ENCODE results near the gene TXNDC8. TPM values are rescaled to one million over a fixed set of nuclear protein-coding genes. Genes with fewer than 3 reads are reported as not detected.
A peak's percentile ranks its signal among the peaks of the same experiment; 100 is the strongest.

Gene TXNDC8
- total and polyA plus RNA-seq, 2 experiments from 2014 or later: not detected

GRCh38 chr9:110257097-110257841 lies 80.4 kb downstream of the TXNDC8 start:
- no peak for TF ChIP-seq CTCF (IDR thresholded peaks at IDR 0.05; ENCODE audit: low read depth, low read length)
- peak overlapping the region; percentile 85 for H3K27ac ChIP-seq

GRCh38 chr9:110256380-110257096 lies 81.1 kb downstream of the TXNDC8 start, which contains the start of gene TXN:
TXN (minus strand) TSS chr9:110256507; CDS start chr9:110256435, 72 bp downstream.
- H3K27me3 ChIP-seq: no peaks in the 10 kb centered on the region
- H3K27ac ChIP-seq: peak within 1 kb of the TSS; percentile 85
- DNase-seq (ENCODE audit: low read depth in 1 of 2, low spot score in 1 of 2): peak; percentile 91 to 93

More at GRCh38 chr9:110257097-110257841, 80.4 kb downstream of the TXNDC8 start:
- Histone ChIP-seq H3K4me1 (ENCODE audit: low read depth) (peaks cover 27% of the 10 kb centered on the region), H3K27me3 (no peaks in the 10 kb centered on the region), H3K36me3 (no peaks in the 10 kb centered on the region), H3K4me3 (peak overlapping the region; percentile 79), H3K9me3 (ENCODE audit: low read depth) (no peaks in the 10 kb centered on the region)
- DNase-seq (ENCODE audit: low read depth in 1 of 2, low spot score in 1 of 2): peak; percentile 30 to 92

GRCh38 chr9:110255463-110256379 lies 81.9 kb downstream of the TXNDC8 start:
- Histone ChIP-seq H3K9me3 (ENCODE audit: low read depth) (no peaks in the 10 kb centered on the region), H3K27ac (peak overlapping the region; percentile 59), H3K27me3 (no peaks in the 10 kb centered on the region), H3K36me3 (no peaks in the 10 kb centered on the region), H3K4me3 (peak overlapping the region; percentile 79), H3K4me1 (ENCODE audit: low read depth) (peaks cover 27% of the 10 kb centered on the region)
- DNase-seq (ENCODE audit: low read depth in 1 of 2, low spot score in 1 of 2): peak in 1 of 2 donors; percentile 28
- no peak for TF ChIP-seq CTCF (IDR thresholded peaks at IDR 0.05; ENCODE audit: low read depth, low read length)

More at GRCh38 chr9:110256380-110257096, 81.1 kb downstream of the TXNDC8 start, which contains the start of gene TXN:
- Histone ChIP-seq H3K4me1 (ENCODE audit: low read depth) (peaks cover 27% of the 10 kb centered on the region), H3K9me3 (ENCODE audit: low read depth) (no peaks in the 10 kb centered on the region), H3K36me3 (no peaks in the 10 kb centered on the region), H3K4me3 (peak within 1 kb of the TSS; percentile 79)
- no peak for TF ChIP-seq CTCF (IDR thresholded peaks at IDR 0.05; ENCODE audit: low read depth, low read length)

GRCh38 chr9:110255034-110255462 lies 82.6 kb downstream of the TXNDC8 start:
- H3K4me3 ChIP-seq: peak overlapping the region; percentile 79
- no peaks in the 10 kb centered on the region for H3K27me3 ChIP-seq
- TF ChIP-seq CTCF (IDR thresholded peaks at IDR 0.05; ENCODE audit: low read depth, low read length): no peak
- H3K27ac ChIP-seq: no peak overlapping the region
- DNase-seq (ENCODE audit: low read depth in 1 of 2, low spot score in 1 of 2): peak; percentile 26 to 49
- H3K9me3 ChIP-seq (ENCODE audit: low read depth): no peaks in the 10 kb centered on the region
- peaks cover 27% of the 10 kb centered on the region for H3K4me1 ChIP-seq (ENCODE audit: low read depth)
- peaks cover 6% of the 10 kb centered on the region for H3K36me3 ChIP-seq

- TF ChIP-seq CTCF (IDR thresholded peaks at IDR 0.05; ENCODE audit: low read depth, low read length): no peak
These were observed 83.2 kb downstream of the TXNDC8 start for GRCh38 chr9:110254500-110254899.

More at GRCh38 chr9:110254500-110254899, 83.2 kb downstream of the TXNDC8 start:
- Histone ChIP-seq H3K9me3 (ENCODE audit: low read depth) (no peaks in the 10 kb centered on the region), H3K27ac (no peak overlapping the region), H3K36me3 (peaks cover 8% of the 10 kb centered on the region), H3K4me1 (ENCODE audit: low read depth) (peaks cover 27% of the 10 kb centered on the region), H3K27me3 (no peaks in the 10 kb centered on the region), H3K4me3 (peak overlapping the region; percentile 79)
- DNase-seq (ENCODE audit: low read depth in 1 of 2, low spot score in 1 of 2): no peak

Data from cardiac muscle cell (in vitro differentiated cells and primary cell).